ENCODE measurements around the gene TNPO2. TPM values are rescaled to one million over a fixed set of nuclear protein-coding genes. Genes with fewer than 3 reads are reported as not detected.

TNPO2 gene
- total RNA-seq, 2 donors from 2014 or later = 79.0 to 88.9 TPM

GRCh38 chr19:12767150-12767549 is 43.4 kb upstream of the TNPO2 start:
- H3K4me1 ChIP-seq (ENCODE audit: control insufficient read depth in 1 of 2, low read depth in 2 of 2) = peaks cover 0 to 12% of the 10 kb centered on the region in 2 donors
- TF ChIP-seq, protein P1, sequence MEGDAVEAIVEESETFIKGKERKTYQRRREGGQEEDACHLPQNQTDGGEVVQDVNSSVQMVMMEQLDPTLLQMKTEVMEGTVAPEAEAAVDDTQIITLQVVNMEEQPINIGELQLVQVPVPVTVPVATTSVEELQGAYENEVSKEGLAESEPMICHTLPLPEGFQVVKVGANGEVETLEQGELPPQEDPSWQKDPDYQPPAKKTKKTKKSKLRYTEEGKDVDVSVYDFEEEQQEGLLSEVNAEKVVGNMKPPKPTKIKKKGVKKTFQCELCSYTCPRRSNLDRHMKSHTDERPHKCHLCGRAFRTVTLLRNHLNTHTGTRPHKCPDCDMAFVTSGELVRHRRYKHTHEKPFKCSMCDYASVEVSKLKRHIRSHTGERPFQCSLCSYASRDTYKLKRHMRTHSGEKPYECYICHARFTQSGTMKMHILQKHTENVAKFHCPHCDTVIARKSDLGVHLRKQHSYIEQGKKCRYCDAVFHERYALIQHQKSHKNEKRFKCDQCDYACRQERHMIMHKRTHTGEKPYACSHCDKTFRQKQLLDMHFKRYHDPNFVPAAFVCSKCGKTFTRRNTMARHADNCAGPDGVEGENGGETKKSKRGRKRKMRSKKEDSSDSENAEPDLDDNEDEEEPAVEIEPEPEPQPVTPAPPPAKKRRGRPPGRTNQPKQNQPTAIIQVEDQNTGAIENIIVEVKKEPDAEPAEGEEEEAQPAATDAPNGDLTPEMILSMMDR (IDR thresholded peaks at IDR 0.05) = no peak
- DNase-seq (ENCODE audit: low spot score) (no peak), ATAC-seq (ENCODE audit: insufficient number of reproducible peaks, low FRiP score, low read depth) (no peak)
- H3K27me3 ChIP-seq (replicated peaks; ENCODE audit: insufficient read depth) = no peaks in the 10 kb centered on the region
- no peaks in the 10 kb centered on the region for H3K9me3 ChIP-seq
- H3K27ac ChIP-seq = no peak overlapping the region
- no peak overlapping the region for H3K4me3 ChIP-seq
- peaks cover 22% of the 10 kb centered on the region for H3K36me3 ChIP-seq

DNA sequence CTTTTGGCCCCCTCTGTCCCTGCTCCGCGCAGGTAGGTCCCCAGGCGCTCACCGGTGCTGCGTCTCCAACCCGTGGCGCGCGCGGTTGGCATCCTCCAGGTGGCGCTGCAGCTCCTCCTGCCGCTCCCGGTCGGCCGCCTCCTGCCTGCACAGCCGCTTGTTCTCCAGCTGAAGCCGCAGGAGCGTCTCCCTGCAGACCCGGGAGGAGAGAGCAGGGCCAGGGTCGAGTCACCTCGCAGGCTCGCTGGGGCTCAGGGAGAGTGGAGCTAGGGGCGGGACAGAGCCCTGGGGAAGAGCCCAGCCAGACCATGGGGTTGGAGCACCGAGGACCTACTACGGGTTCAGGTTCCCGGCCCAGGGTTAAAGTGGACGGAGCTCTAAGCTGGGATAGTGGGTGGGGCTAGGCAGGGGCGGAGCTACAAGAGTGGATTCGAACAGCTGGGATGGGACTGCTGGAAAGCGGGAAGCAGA is 42.4 kb upstream of the TNPO2 start:
- ATAC-seq (ENCODE audit: insufficient number of reproducible peaks, low FRiP score, low read depth) (no peak), DNase-seq (ENCODE audit: low spot score) (no peak)
- TF ChIP-seq, protein P1 (IDR thresholded peaks at IDR 0.05) = peak; percentile 73
- no peaks in the 10 kb centered on the region for H3K9me3 ChIP-seq
- no peaks in the 10 kb centered on the region for H3K27me3 ChIP-seq (replicated peaks; ENCODE audit: insufficient read depth)
- peaks cover 22% of the 10 kb centered on the region for H3K36me3 ChIP-seq
- no peak overlapping the region for H3K27ac ChIP-seq
- peak overlapping the region; percentile 66 for H3K4me3 ChIP-seq
- peaks cover 0 to under 1% of the 10 kb centered on the region in 2 donors for H3K4me1 ChIP-seq (ENCODE audit: control insufficient read depth in 1 of 2, low read depth in 2 of 2)

- Histone ChIP-seq H3K9me3 (no peaks in the 10 kb centered on the region), H3K27ac (no peak overlapping the region), H3K36me3 (peaks cover 18% of the 10 kb centered on the region), H3K4me3 (no peak overlapping the region), H3K27me3 (replicated peaks; ENCODE audit: insufficient read depth) (no peaks in the 10 kb centered on the region), H3K4me1 (ENCODE audit: control insufficient read depth in 1 of 2, low read depth in 2 of 2) (no peaks in the 10 kb centered on the region)
- ATAC-seq (ENCODE audit: insufficient number of reproducible peaks, low FRiP score, low read depth) (no peak), DNase-seq (ENCODE audit: low spot score) (no peak)
- TF ChIP-seq, protein P1 (IDR thresholded peaks at IDR 0.05) = no peak
Observed at GRCh38 chr19:12764698-12765097, 41.0 kb upstream of the TNPO2 start.

- TF ChIP-seq, protein P1 (IDR thresholded peaks at IDR 0.05) = no peak
- H3K27ac ChIP-seq = no peak overlapping the region
- peaks cover 0 to under 1% of the 10 kb centered on the region in 2 donors for H3K4me1 ChIP-seq (ENCODE audit: control insufficient read depth in 1 of 2, low read depth in 2 of 2)
- H3K4me3 ChIP-seq = no peak overlapping the region
- ATAC-seq (ENCODE audit: insufficient number of reproducible peaks, low FRiP score, low read depth) (no peak), DNase-seq (ENCODE audit: low spot score) (no peak)
- no peaks in the 10 kb centered on the region for H3K27me3 ChIP-seq (replicated peaks; ENCODE audit: insufficient read depth)
- H3K36me3 ChIP-seq = peaks cover 18% of the 10 kb centered on the region
- H3K9me3 ChIP-seq = no peaks in the 10 kb centered on the region
Observed at GRCh38 chr19:12763100-12763499, 39.4 kb upstream of the TNPO2 start.

DNA sequence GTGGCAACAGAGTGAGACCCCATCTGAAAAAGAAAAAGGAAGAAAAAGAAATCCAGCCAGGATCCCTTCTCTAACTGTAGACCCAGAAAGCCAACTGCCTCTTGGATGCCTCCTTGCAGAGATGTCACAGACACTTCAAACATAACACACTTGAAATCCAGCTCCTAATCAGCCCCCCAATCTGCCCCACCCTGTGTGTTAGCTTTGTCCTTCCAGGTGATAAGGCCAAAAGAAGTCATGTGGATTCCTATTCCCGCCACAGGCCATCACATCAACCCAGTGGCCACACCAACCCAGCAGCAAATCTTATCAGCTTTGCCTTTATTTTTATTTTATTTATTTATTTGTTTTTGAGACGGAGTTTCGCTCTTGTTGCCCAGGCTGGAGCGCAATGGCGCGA is 36.0 kb upstream of the TNPO2 start:
- H3K9me3 ChIP-seq = no peaks in the 10 kb centered on the region
- no peaks in the 10 kb centered on the region for H3K27me3 ChIP-seq (replicated peaks; ENCODE audit: insufficient read depth)
- H3K27ac ChIP-seq = no peak overlapping the region
- peaks cover 9% of the 10 kb centered on the region for H3K36me3 ChIP-seq
- DNase-seq (ENCODE audit: low spot score) (no peak), ATAC-seq (ENCODE audit: insufficient number of reproducible peaks, low FRiP score, low read depth) (no peak)
- no peak overlapping the region for H3K4me3 ChIP-seq
- H3K4me1 ChIP-seq (ENCODE audit: control insufficient read depth in 1 of 2, low read depth in 2 of 2) = peaks cover 8 to 13% of the 10 kb centered on the region in 2 donors
- TF ChIP-seq, protein P1 (IDR thresholded peaks at IDR 0.05) = no peak
